Measurements from ENCODE around the gene SORCS1.

GRCh38 chr10:107075117-107075516 lies 89.4 kb downstream of the SORCS1 start:
- TF ChIP-seq CTCF (IDR thresholded peaks at IDR 0.05 in 2 of 3, conservative IDR thresholded peaks at IDR 0.05 in 1 of 3; ENCODE audit: borderline replicate concordance in 1 of 3, insufficient read depth in 1 of 3, low read depth in 2 of 3, low read length in 2 of 3): no peak
- no peak for TF ChIP-seq ZBTB33 (IDR thresholded peaks at IDR 0.05; ENCODE audit: extremely low read depth, insufficient replicate concordance, low read length)
- TF ChIP-seq POLR2A (IDR thresholded peaks at IDR 0.05; ENCODE audit: borderline replicate concordance, extremely low read depth, insufficient read depth, insufficient read length): no peak
- TF ChIP-seq REST (IDR thresholded peaks at IDR 0.05; ENCODE audit: low read depth): no peak
- no peak for TF ChIP-seq ELF1 (IDR thresholded peaks at IDR 0.05; ENCODE audit: borderline replicate concordance, low read depth)
- TF ChIP-seq POLR2AphosphoS5 (IDR thresholded peaks at IDR 0.05; ENCODE audit: low read depth, low read length): no peak
- no peak for TF ChIP-seq EZH2 (IDR thresholded peaks at IDR 0.05)
- TF ChIP-seq MAX (IDR thresholded peaks at IDR 0.05): no peak
- TF ChIP-seq SIN3A (IDR thresholded peaks at IDR 0.05; ENCODE audit: low read depth): no peak
- TF ChIP-seq CBX3 (IDR thresholded peaks at IDR 0.05; ENCODE audit: low read depth): no peak
- no peak for TF ChIP-seq ZFX (IDR thresholded peaks at IDR 0.05)
- TF ChIP-seq ATF3 (IDR thresholded peaks at IDR 0.05): no peak

All from HCT116 (cell line).